ENCODE data around the gene MPL.

DNA sequence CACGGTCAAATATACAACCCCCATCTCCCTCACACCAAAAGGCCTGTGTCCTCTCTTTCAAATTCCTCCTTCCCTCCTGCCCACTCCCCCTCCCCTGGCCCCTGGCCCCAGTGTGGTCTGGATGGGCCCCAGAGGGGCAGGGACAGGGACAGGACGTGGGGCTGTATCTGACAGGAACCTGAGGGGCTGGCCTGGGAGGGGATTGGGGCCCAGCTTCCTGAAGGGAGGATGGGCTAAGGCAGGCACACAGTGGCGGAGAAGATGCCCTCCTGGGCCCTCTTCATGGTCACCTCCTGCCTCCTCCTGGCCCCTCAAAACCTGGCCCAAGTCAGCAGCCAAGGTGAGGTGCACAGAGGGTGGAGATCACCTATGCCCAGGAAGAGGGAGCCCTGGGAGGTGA, at the start of gene MPL:
- TF ChIP-seq, protein P1, sequence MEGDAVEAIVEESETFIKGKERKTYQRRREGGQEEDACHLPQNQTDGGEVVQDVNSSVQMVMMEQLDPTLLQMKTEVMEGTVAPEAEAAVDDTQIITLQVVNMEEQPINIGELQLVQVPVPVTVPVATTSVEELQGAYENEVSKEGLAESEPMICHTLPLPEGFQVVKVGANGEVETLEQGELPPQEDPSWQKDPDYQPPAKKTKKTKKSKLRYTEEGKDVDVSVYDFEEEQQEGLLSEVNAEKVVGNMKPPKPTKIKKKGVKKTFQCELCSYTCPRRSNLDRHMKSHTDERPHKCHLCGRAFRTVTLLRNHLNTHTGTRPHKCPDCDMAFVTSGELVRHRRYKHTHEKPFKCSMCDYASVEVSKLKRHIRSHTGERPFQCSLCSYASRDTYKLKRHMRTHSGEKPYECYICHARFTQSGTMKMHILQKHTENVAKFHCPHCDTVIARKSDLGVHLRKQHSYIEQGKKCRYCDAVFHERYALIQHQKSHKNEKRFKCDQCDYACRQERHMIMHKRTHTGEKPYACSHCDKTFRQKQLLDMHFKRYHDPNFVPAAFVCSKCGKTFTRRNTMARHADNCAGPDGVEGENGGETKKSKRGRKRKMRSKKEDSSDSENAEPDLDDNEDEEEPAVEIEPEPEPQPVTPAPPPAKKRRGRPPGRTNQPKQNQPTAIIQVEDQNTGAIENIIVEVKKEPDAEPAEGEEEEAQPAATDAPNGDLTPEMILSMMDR (IDR thresholded peaks at IDR 0.05 in 4 of 5, conservative IDR thresholded peaks at IDR 0.05 in 1 of 5): no peak
- no peak for TF ChIP-seq POLR2A (IDR thresholded peaks at IDR 0.05)

Data from gastrocnemius medialis (tissue), 4 donors.